T-cell (primary cell): Measurements from ENCODE around the gene RARRES1. TPM values are rescaled to one million over a fixed set of nuclear protein-coding genes. Genes with fewer than 3 reads are reported as not detected.

Source experiments
- ATAC-seq, 4 experiments: fragments of 200-7000 bp in 3 of 4; fragments of 150-1000 bp in 1 of 4; cut with Tn5 transposase; replicated peaks in 1 of 4; 1 replicate in 3 of 4; 2 replicates in 1 of 4; pipeline ENCODE4 v1.10.0; 2021; ENCODE audit warnings: moderate library complexity in 3 of 4, mild to moderate bottlenecking in 2 of 4, moderate number of reproducible peaks in 1 of 4
- CTCF ChIA-PET, 2 donors: fragments of 300-600 bp; sonication (Branson Sonifier 250); formaldehyde crosslinking; loops; one replicate each; lab custom pipeline; 2022; ENCODE audit warnings: antibody characterized with exemption in 2 of 2; lab: Charles Lee
- POLR2A ChIA-PET, 2 donors: fragments of 300-600 bp; sonication (Branson Sonifier 250); formaldehyde crosslinking; loops; one replicate each; lab custom pipeline; 2022; ENCODE audit warnings: antibody characterized with exemption in 2 of 2; lab: Charles Lee
- DNase-seq, 35 experiments: peaks; one replicate each; pipeline versions ENCODE4 v3.0.0 to v3.0.0-alpha.2; 2013 to 2023
- H3K27ac ChIP-seq: one replicate; pipeline ENCODE4 v1.5.1; 2013; ENCODE audit warnings: low read length
- H3K27me3 ChIP-seq, 2 experiments: replicated peaks in 1 of 2; 1 replicate in 1 of 2; 2 replicates in 1 of 2; pipeline versions ENCODE4 v1.6.1 to v1.7.0; 2013; ENCODE audit warnings: low read length in 1 of 2, mixed read lengths in 1 of 2; ENCODE audit not compliant: control insufficient read depth in 2 of 2, insufficient read depth in 2 of 2; ENCODE audit errors: extremely low read depth in 1 of 2
- H3K36me3 ChIP-seq, 2 donors: 1 replicate in 1 of 2; 2 replicates in 1 of 2; pipeline versions ENCODE4 v1.6.1 to v1.7.0; 2013; ENCODE audit warnings: low read length in 1 of 2; ENCODE audit not compliant: control insufficient read depth in 2 of 2, insufficient read depth in 1 of 2; ENCODE audit errors: extremely low read depth in 1 of 2
- H3K4me1 ChIP-seq, 2 experiments: 1 replicate in 1 of 2; 2 replicates in 1 of 2; pipeline versions ENCODE4 v1.6.1 to v1.7.0; 2013; ENCODE audit warnings: low read length in 2 of 2, mixed read lengths in 1 of 2; ENCODE audit not compliant: insufficient read depth in 2 of 2, control insufficient read depth in 1 of 2; ENCODE audit errors: extremely low read depth in 1 of 2
- H3K4me3 ChIP-seq, 2 donors: 1 replicate in 1 of 2; 2 replicates in 1 of 2; pipeline versions ENCODE4 v1.5.1 to v1.7.0; 2013; ENCODE audit warnings: mild to moderate bottlenecking in 2 of 2, low read length in 1 of 2, moderate library complexity in 1 of 2; ENCODE audit not compliant: control insufficient read depth in 1 of 2; ENCODE audit errors: extremely low read depth in 1 of 2
- H3K9me3 ChIP-seq: 2 replicates; pipeline ENCODE4 v1.7.0; 2013
- H3K27ac Mint-ChIP-seq, 2 donors: one replicate each; pipeline ENCODE4 v1.8.0; 2020 to 2021; ENCODE audit warnings: mild to moderate bottlenecking in 2 of 2, mixed read lengths in 2 of 2
- H3K27me3 Mint-ChIP-seq, 2 donors: one replicate each; pipeline ENCODE4 v1.8.0; 2021 to 2022; ENCODE audit warnings: mixed read lengths in 2 of 2
- H3K36me3 Mint-ChIP-seq: one replicate; pipeline ENCODE4 v1.8.0; 2021; ENCODE audit warnings: mixed read lengths
- H3K4me1 Mint-ChIP-seq, 3 donors: one replicate each; pipeline ENCODE4 v1.8.0; 2020 to 2022; ENCODE audit warnings: mixed read lengths in 3 of 3, mild to moderate bottlenecking in 1 of 3
- H3K4me3 Mint-ChIP-seq, 3 donors: one replicate each; pipeline ENCODE4 v1.8.0; 2020 to 2022; ENCODE audit warnings: mild to moderate bottlenecking in 3 of 3, mixed read lengths in 3 of 3, moderate library complexity in 3 of 3
- H3K9me3 Mint-ChIP-seq, 3 donors: one replicate each; pipeline ENCODE4 v1.8.0; 2020 to 2022; ENCODE audit warnings: mixed read lengths in 3 of 3
- WGBS: methylation state at CpG from one replicate; pipeline ENCODE4 v1.1.5; 2013; ENCODE audit warnings: missing lambda C conversion rate; ENCODE audit not compliant: insufficient coverage; 5-methylcytosine and 5-hydroxymethylcytosine counted together
- total RNA-seq, 35 experiments: library from RNA in 6 of 35; stranded (reverse) in 6 of 35; fragments of 120-200 nt in 1 of 35; gene quantifications; one replicate each; pipeline versions ENCODE4 v1.2.1 to v1.2.4 and lab custom pipeline; 2013 to 2026

RARRES1 gene
- total RNA-seq, 5 donors from 2014 or later (not counting 1 experiment from before 2014, with no cell fraction given), result not detected

DNA sequence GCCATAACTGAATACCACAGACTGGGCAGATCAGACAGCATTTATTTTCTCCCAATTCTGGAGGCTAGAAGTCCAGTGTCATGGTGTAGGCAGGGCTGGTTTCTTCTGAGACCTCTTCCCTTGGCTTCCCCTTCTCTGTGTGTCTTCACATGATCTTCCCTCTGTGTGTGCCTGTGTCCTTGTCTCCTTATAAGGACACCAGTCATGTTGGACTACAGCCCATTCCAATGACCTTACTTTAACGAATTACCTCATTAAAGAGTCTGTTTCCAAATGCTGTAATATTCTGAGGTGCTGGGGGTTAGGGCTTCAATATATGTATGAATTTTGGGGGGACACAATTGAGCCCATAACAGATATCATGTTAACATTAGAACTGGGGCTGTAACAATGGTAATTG is 13.3 kb upstream of the RARRES1 start:
- peaks cover 0 to 12% of the 10 kb centered on the region in 2 donors for H3K36me3 ChIP-seq
- peaks cover 41% of the 10 kb centered on the region for H3K36me3 Mint-ChIP-seq
- CTCF ChIA-PET, result no interaction called here
- no peak overlapping the region for H3K4me3 Mint-ChIP-seq
- ATAC-seq (no peak), DNase-seq (no peak)
- no peaks in the 10 kb centered on the region for H3K9me3 ChIP-seq
- no peak overlapping the region for H3K4me3 ChIP-seq
- no peak overlapping the region for H3K27ac Mint-ChIP-seq
- WGBS, result no CpG with 5 or more reads among the region's 1 CpG
- no peak overlapping the region for H3K27ac ChIP-seq
- H3K4me1 ChIP-seq, result no peaks in the 10 kb centered on the region
- peaks cover 0 to 16% (median 13%) of the 10 kb centered on the region in 3 donors for H3K4me1 Mint-ChIP-seq
- no peaks in the 10 kb centered on the region for H3K27me3 Mint-ChIP-seq
- no peaks in the 10 kb centered on the region for H3K27me3 ChIP-seq
- no peaks in the 10 kb centered on the region for H3K9me3 Mint-ChIP-seq
- POLR2A ChIA-PET, result no interaction called here

DNA sequence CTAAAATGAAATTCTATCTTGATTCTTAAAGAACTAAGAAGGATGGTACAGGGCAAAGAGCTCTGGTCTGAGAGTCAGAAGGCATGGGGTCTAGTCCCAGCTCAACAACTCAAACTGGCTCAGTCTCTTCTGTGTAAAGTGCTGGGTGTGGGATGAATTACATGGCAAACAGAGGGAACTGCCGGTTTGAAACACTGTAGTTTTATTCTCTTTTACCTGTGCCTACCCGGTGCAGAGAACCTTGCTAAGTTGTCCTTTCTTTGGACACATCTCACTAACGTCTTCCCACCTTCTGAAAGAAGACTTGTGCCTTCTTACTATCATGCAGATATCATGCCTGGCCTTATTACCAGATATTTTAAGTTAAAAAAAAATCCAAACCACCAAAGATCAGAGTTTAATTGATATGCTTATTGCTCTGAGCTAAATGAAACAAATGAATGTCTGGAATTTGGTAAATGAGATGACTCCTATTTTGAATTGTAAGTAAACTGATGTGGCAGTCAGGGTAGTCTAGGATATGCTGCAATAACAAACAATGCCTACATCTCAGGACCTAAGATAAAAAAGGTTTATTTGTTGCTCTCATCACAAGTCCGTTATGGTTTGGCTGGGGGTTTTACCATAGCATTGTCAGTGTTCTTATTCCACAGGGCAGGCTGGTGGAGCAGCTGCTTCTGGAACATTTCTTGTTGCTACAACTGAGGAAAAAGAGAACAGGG is 12.5 kb upstream of the RARRES1 start:
- H3K27me3 ChIP-seq, result no peaks in the 10 kb centered on the region
- no peaks in the 10 kb centered on the region for H3K9me3 ChIP-seq
- ATAC-seq (no peak), DNase-seq (no peak)
- no peaks in the 10 kb centered on the region for H3K27me3 Mint-ChIP-seq
- WGBS, result 100% methylated on average over 3 of the region's 4 CpGs
- H3K36me3 ChIP-seq, result peaks cover 0 to 12% of the 10 kb centered on the region in 2 donors
- no peak overlapping the region for H3K4me3 Mint-ChIP-seq
- no peaks in the 10 kb centered on the region for H3K9me3 Mint-ChIP-seq
- H3K36me3 Mint-ChIP-seq, result peaks cover 39% of the 10 kb centered on the region
- no peak overlapping the region for H3K4me3 ChIP-seq
- no peak overlapping the region for H3K27ac ChIP-seq
- H3K4me1 Mint-ChIP-seq, result peaks cover 0 to 16% (median 13%) of the 10 kb centered on the region in 3 donors
- ChIA-PET CTCF (interaction anchor here in 1 of 2 donors (0.6 kb wide), 1 partner anchor 736 kb away, joined by 3 read pairs; no protein-coding TSS in a partner anchor), POLR2A (no interaction called here)
- H3K4me1 ChIP-seq, result no peaks in the 10 kb centered on the region
- H3K27ac Mint-ChIP-seq, result no peak overlapping the region

DNA sequence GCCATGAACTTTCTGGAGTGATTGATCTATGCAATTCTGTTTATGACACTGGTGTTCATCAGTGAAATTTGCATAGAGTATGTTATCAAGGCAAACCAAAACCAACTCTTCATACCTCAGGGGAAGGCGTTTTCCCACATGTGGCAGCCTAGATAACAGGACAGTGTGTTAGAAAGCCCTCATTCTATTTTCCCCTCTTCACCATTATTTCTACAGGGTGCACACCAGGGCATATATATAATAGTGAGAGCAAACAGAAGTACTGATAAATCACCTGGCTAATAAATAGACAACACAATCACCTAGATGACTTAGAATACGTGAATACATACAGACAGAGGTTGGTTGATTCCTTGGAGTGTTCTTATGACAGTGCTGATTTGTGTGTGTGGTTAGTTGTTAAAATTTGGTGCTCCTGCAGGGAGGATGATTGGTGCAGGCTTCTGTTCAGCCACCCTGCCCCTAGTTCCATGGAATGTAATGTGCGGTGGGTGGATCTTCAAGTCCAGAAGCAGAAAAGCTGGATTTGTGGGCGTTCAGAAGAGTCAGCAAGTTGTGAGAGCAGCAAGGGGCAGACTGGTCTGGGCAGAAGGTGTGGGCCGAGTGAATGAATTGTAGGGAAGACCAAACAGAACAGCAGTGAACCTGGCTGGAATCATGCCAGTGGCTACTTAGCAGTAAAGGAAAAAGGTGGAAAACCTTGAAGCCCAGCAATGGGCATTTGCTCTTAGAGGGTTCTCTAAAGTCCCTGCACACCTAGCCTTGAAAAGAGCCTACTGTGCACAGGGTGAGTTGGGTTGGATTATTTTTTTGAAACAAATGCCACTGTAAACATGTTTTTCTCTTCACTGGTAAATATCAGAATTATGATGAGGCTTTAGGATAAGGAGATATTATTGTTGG is 11.7 kb upstream of the RARRES1 start:
- no peak overlapping the region for H3K27ac Mint-ChIP-seq

DNA sequence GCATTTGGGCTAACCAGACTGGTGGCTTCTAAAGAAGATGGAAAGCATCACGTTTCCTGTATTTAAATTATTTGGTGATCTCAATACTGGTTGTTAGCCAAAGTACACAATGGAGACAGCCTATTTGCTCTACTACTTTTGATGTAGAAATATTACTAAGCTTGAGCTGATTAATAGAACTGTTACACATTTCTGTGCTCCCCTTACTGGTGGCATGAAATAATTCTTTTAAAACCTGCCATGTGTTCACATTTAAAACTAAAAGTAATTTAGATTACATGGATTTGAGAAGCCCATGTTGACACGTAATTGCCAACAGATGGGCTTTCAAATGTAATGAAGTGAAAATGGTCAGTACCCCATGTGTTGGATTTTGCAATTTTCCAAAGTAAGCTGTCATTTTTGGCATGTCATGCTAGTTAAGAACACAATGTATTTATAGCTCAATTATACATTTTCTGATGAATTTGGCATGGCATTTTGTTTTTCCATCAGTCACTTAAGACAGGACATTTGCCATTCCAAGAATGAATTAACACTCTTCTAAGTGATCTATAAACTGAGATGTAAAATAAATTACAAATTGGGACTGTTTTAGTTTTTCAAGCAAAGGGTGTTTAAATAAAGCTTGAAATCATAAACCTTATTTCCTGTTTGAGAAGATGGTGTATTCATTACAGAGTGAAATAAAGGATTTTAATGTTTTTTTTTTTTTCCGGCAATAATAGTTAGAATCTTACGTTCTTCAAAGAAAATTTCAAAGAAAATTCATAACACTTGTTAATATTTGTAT is 10.8 kb upstream of the RARRES1 start:
- Mint-ChIP-seq H3K4me1 (peaks cover 0 to 16% (median 13%) of the 10 kb centered on the region in 3 donors), H3K36me3 (peaks cover 30% of the 10 kb centered on the region), H3K9me3 (no peaks in the 10 kb centered on the region), H3K27ac (no peak overlapping the region), H3K27me3 (no peaks in the 10 kb centered on the region), H3K4me3 (no peak overlapping the region)
- Histone ChIP-seq H3K36me3 (peaks cover 0 to 14% of the 10 kb centered on the region in 2 donors), H3K9me3 (no peaks in the 10 kb centered on the region), H3K4me1 (no peaks in the 10 kb centered on the region), H3K27me3 (no peaks in the 10 kb centered on the region), H3K4me3 (no peak overlapping the region), H3K27ac (no peak overlapping the region)
- no peak for DNase-seq
- no peak for ATAC-seq
- POLR2A ChIA-PET, result no interaction called here
- WGBS, result no CpG with 5 or more reads among the region's 4 CpGs
- CTCF ChIA-PET, result no interaction called here

More for the DNA sequence above, 11.7 kb upstream of the RARRES1 start:
- no peaks in the 10 kb centered on the region for H3K4me1 ChIP-seq
- H3K36me3 ChIP-seq, result peaks cover 0 to 12% of the 10 kb centered on the region in 2 donors
- no peak overlapping the region for H3K27ac ChIP-seq
- Mint-ChIP-seq H3K4me1 (peaks cover 0 to 16% (median 13%) of the 10 kb centered on the region in 3 donors), H3K36me3 (peaks cover 32% of the 10 kb centered on the region), H3K27me3 (no peaks in the 10 kb centered on the region), H3K4me3 (no peak overlapping the region), H3K9me3 (no peaks in the 10 kb centered on the region)
- ATAC-seq (no peak), DNase-seq (no peak)
- 78% methylated on average over 3 of the region's 5 CpGs for WGBS
- no peaks in the 10 kb centered on the region for H3K9me3 ChIP-seq
- POLR2A ChIA-PET, result no interaction called here
- CTCF ChIA-PET, result no interaction called here
- H3K27me3 ChIP-seq, result no peaks in the 10 kb centered on the region
- no peak overlapping the region for H3K4me3 ChIP-seq

DNA sequence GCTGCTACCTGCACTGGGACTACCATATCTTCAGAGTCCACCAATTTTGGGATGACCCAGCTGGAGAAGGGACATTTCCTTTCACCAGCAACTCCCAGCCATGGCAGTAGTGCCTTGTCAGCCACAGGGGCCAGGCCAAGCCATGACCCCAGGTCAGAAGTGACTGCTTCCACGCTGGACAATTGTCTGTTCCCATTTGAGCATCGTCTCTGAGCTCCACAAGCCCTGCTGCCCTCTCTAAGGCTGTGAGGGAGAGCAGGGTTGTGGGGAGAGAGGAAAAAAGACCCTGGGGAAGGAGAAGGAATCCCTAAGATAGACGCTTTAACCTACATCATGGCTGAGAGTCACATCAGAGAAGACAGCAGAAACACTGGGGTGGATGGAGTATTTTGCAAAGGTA is 7.4 kb upstream of the RARRES1 start:
- WGBS, result no CpG with 5 or more reads among the region's 3 CpGs
- no peak overlapping the region for H3K4me3 ChIP-seq
- Mint-ChIP-seq H3K9me3 (peaks cover 0 to 8% (median 7%) of the 10 kb centered on the region in 3 donors), H3K36me3 (peaks cover 19% of the 10 kb centered on the region), H3K27ac (no peak overlapping the region), H3K27me3 (no peaks in the 10 kb centered on the region), H3K4me3 (no peak overlapping the region), H3K4me1 (peaks cover 0 to 16% (median 13%) of the 10 kb centered on the region in 3 donors)
- no peak for DNase-seq
- H3K4me1 ChIP-seq, result no peaks in the 10 kb centered on the region
- ChIA-PET POLR2A (no interaction called here), CTCF (no interaction called here)
- H3K36me3 ChIP-seq, result peaks cover 0 to 13% of the 10 kb centered on the region in 2 donors
- no peak overlapping the region for H3K27ac ChIP-seq
- no peaks in the 10 kb centered on the region for H3K27me3 ChIP-seq
- no peak for ATAC-seq
- no peaks in the 10 kb centered on the region for H3K9me3 ChIP-seq

DNA sequence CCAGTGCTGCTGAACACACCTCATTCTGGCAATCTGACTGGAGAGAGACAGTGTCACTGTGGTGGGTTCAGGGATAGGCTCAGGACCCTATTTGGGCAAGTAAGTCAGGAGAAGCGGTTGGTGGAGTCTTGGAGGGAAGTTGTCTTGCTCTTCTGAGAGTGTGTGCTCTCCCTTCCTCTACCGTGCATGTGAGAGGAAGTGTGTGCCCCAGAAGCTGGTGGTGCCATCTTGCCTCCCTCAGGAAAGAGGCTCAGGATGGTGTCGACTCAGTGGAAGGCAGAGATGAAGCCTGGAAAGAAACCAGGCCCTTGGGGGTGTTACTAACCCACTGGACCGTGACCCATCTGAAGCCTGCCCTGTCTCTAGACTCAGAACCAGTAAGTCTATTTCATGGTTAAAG is 6.8 kb upstream of the RARRES1 start:
- H3K36me3 ChIP-seq, result peaks cover 0 to 13% of the 10 kb centered on the region in 2 donors
- H3K9me3 ChIP-seq, result no peaks in the 10 kb centered on the region
- H3K27me3 Mint-ChIP-seq, result no peaks in the 10 kb centered on the region
- DNase-seq (no peak), ATAC-seq (no peak)
- H3K4me1 ChIP-seq, result no peaks in the 10 kb centered on the region
- H3K27ac Mint-ChIP-seq, result no peak overlapping the region
- peaks cover 0 to 16% (median 13%) of the 10 kb centered on the region in 3 donors for H3K4me1 Mint-ChIP-seq
- ChIA-PET CTCF (no interaction called here), POLR2A (no interaction called here)
- 90% methylated on average over 2 of the region's 4 CpGs for WGBS
- no peak overlapping the region for H3K27ac ChIP-seq
- H3K9me3 Mint-ChIP-seq, result peaks cover 0 to 9% (median 7%) of the 10 kb centered on the region in 3 donors
- peaks cover 13% of the 10 kb centered on the region for H3K36me3 Mint-ChIP-seq
- no peak overlapping the region for H3K4me3 ChIP-seq
- no peak overlapping the region for H3K4me3 Mint-ChIP-seq
- no peaks in the 10 kb centered on the region for H3K27me3 ChIP-seq
